HepG2 (cell line): ENCODE data around the gene CAPN10. TPM values are rescaled to one million over a fixed set of nuclear protein-coding genes. Genes with fewer than 3 reads are reported as not detected.

Experiments
- ATAC-seq: fragments of 200-7000 bp; cut with Tn5 transposase; 3 replicates; pipeline ENCODE4 v1.9.1; 2020; ENCODE audit warnings: mild to moderate bottlenecking, moderate library complexity
- BruUV-seq: library from RNA; stranded (reverse); fragments of 400-500 nt; replicated peaks from 2 replicates; lab custom pipeline; 2021; lab: Mats Ljungman, UMichigan
- CTCF ChIA-PET: fragments of 300-600 bp; formaldehyde crosslinking; extraction: SDS; loops from one replicate; lab custom pipeline; 2021; ENCODE audit warnings: low total read pairs, inconsistent platforms, low intra/inter-chr PET ratio; lab: Yijun Ruan, JAX
- POLR2A ChIA-PET: fragments of 350-600 bp; sonication (Branson Sonifier 250); formaldehyde crosslinking; loops from one replicate; lab custom pipeline; 2020; ENCODE audit warnings: antibody characterized with exemption, inconsistent platforms; lab: Yijun Ruan, JAX
- DNase-seq: peaks from one replicate; pipeline ENCODE4 v3.0.0-alpha.2; 2015; ENCODE audit warnings: low spot score
- FAIRE-seq: peaks from 3 replicates; lab custom pipeline; 2011; peaks lifted over from hg19 to GRCh38; lab: Jason Lieb, UNC
- H2AFZ ChIP-seq: one replicate; pipeline ENCODE4 v1.6.1; 2011; ENCODE audit warnings: low read length, inconsistent platforms
- H3K27ac ChIP-seq: fragments of 300-600 bp; 3 replicates; pipeline ENCODE4 v1.8.0; 2011; ENCODE audit warnings: mixed run types, mild to moderate bottlenecking, mixed read lengths, low read length, inconsistent platforms; ENCODE audit not compliant: insufficient read depth; ENCODE audit errors: extremely low read length
- H3K27me3 ChIP-seq, 2 experiments: fragments of 200-600 bp in 1 of 2; 2 replicates in 1 of 2; 3 replicates in 1 of 2; pipeline versions ENCODE4 v1.6.0 to v1.8.0; 2011; ENCODE audit warnings: low read length in 2 of 2, mild to moderate bottlenecking in 2 of 2, moderate library complexity in 2 of 2, inconsistent platforms in 1 of 2; ENCODE audit not compliant: insufficient read depth in 2 of 2, control insufficient read depth in 1 of 2
- H3K36me3 ChIP-seq, 2 experiments: fragments of 200-600 bp in 1 of 2; replicated peaks in 1 of 2; 2 replicates in 1 of 2; 3 replicates in 1 of 2; pipeline versions ENCODE4 v1.5.1 to v1.8.0; 2011; ENCODE audit warnings: low read length in 2 of 2, inconsistent platforms in 1 of 2; ENCODE audit not compliant: insufficient read depth in 2 of 2, control insufficient read depth in 1 of 2
- H3K4me1 ChIP-seq: 2 replicates; pipeline ENCODE4 v1.5.1; 2012; ENCODE audit warnings: low read length, inconsistent platforms; ENCODE audit not compliant: insufficient read depth
- H3K4me2 ChIP-seq: 2 replicates; pipeline ENCODE4 v1.6.0; 2011; ENCODE audit warnings: low read depth, low read length, inconsistent platforms
- H3K4me3 ChIP-seq, 3 experiments: fragments of 200-600 bp in 1 of 3; sonication (generic), shearing (Covaris generic) in 1 of 3; replicated peaks in 1 of 3; 2 replicates each; pipeline ENCODE4 v1.5.1; 2011 to 2016; ENCODE audit warnings: low read length in 3 of 3, inconsistent platforms in 2 of 3, low read depth in 2 of 3, mild to moderate bottlenecking in 2 of 3, control low read depth in 1 of 3, mixed read lengths in 1 of 3; ENCODE audit not compliant: insufficient read depth in 1 of 3
- H3K79me2 ChIP-seq: one replicate; pipeline ENCODE4 v1.6.1; 2011; ENCODE audit warnings: low read length, inconsistent platforms; ENCODE audit not compliant: insufficient read depth
- H3K9ac ChIP-seq: 2 replicates; pipeline ENCODE4 v1.6.0; 2011; ENCODE audit warnings: mild to moderate bottlenecking, low read depth, low read length, inconsistent platforms; ENCODE audit not compliant: insufficient read depth
- H3K9me3 ChIP-seq: 2 replicates; pipeline ENCODE4 v1.5.1; 2012; ENCODE audit warnings: mild to moderate bottlenecking, low read length
- H4K20me1 ChIP-seq: 2 replicates; pipeline ENCODE4 v1.6.0; 2011; ENCODE audit warnings: inconsistent platforms, mild to moderate bottlenecking, low read length, moderate library complexity; ENCODE audit not compliant: insufficient read depth
- AGO2 ChIP-seq: fragments of 200-400 bp; formaldehyde crosslinking; optimal IDR thresholded peaks from 2 replicates; pipeline ENCODE3; 2017; ENCODE audit warnings: mild to moderate bottlenecking, low read depth, low read length, moderate library complexity
- GPN1 ChIP-seq: sonication (generic); formaldehyde crosslinking; IDR thresholded peaks from 2 replicates; pipeline ENCODE4 v1.5.1; 2020; ENCODE audit warnings: missing genetic modification reagents, borderline replicate concordance
- MEF2D ChIP-seq: sonication (generic); formaldehyde crosslinking; IDR thresholded peaks from 2 replicates; pipeline ENCODE4 v1.5.1; 2020; ENCODE audit warnings: mild to moderate bottlenecking, missing genetic modification reagents
- MYC ChIP-seq: sonication (generic); formaldehyde crosslinking; IDR thresholded peaks from 2 replicates; pipeline ENCODE4 v1.9.0; 2021; ENCODE audit warnings: missing genetic modification reagents, borderline replicate concordance
- NFKB2 ChIP-seq: sonication (generic); formaldehyde crosslinking; IDR thresholded peaks from 2 replicates; pipeline ENCODE4 v1.4.0; 2020; ENCODE audit warnings: missing genetic modification reagents, borderline replicate concordance
- PPARG ChIP-seq: conservative IDR thresholded peaks from 2 replicates; pipeline ENCODE4 v1.6.1; 2016; ENCODE audit warnings: missing biosample characterization, missing genetic modification reagents
- SALL2 ChIP-seq: sonication (generic); formaldehyde crosslinking; IDR thresholded peaks from 2 replicates; pipeline ENCODE4 v1.8.1; 2023; ENCODE audit warnings: mild to moderate bottlenecking, missing genetic modification reagents, inconsistent platforms
- U2AF2 ChIP-seq: fragments of 200-400 bp; formaldehyde crosslinking; IDR thresholded peaks from 2 replicates; pipeline ENCODE4 v1.6.1; 2017; ENCODE audit warnings: low read depth, mild to moderate bottlenecking, low read length
- ZBTB7B ChIP-seq: sonication (generic); formaldehyde crosslinking; IDR thresholded peaks from 2 replicates; pipeline ENCODE4 v1.4.0; 2020; ENCODE audit warnings: missing genetic modification reagents
- ZKSCAN5 ChIP-seq: sonication (generic); formaldehyde crosslinking; IDR thresholded peaks from 2 replicates; pipeline ENCODE4 v1.5.1; 2020; ENCODE audit warnings: mild to moderate bottlenecking, missing genetic modification reagents
- WGBS: methylation state at CpG from one replicate; pipeline ENCODE4 v1.1.6; 2017; ENCODE audit warnings: low lambda C conversion rate; 5-methylcytosine and 5-hydroxymethylcytosine counted together
- in situ Hi-C: cut with HindIII; loops from 2 replicates; pipeline ENCODE4 v1.10.0; 2017; ENCODE audit warnings: low pct_unique_long_range_greater_than_20kb; ENCODE audit not compliant: extremely low pct_ligation_motif_present
- intact Hi-C: fragments of 100-400 bp; cut with micrococcal nuclease; formaldehyde crosslinking; loops from one replicate; pipeline ENCODE4 v1.10.0; 2022; ENCODE audit not compliant: unreplicated experiment
- polyA plus RNA-seq, 8 experiments: library from polyadenylated mRNA; depleted of rRNA in 3 of 8; stranded (reverse) in 7 of 8; unstranded in 1 of 8; fragments of >200 nt; fragmentation: Illumina TruSeq in 4 of 8; extraction: Trizol in 4 of 8; gene quantifications; 2 replicates each; pipeline versions ENCODE4 v1.2.1 to v1.2.3, GENCODE V29; 2011 to 2016; ENCODE audit warnings: low read depth in 4 of 8, missing spikeins in 1 of 8, mixed read lengths in 1 of 8; ENCODE audit not compliant: insufficient read depth in 1 of 8
- total RNA-seq, 5 experiments: library from RNA; depleted of rRNA; stranded (reverse); fragments of >200 nt; fragmentation: Illumina TruSeq; extraction: Trizol; gene quantifications; 2 replicates each; pipeline ENCODE4 v1.2.3, GENCODE V29; 2016; ENCODE audit warnings: low read depth in 1 of 5

Gene CAPN10
- total and polyA plus RNA-seq, 2 of the 13 experiments (the other 11 are each of a cell fraction or from before 2014, with no cell fraction given) = 27.6 to 32.4 TPM

GRCh38 chr2:240593703-240594451 is 7.3 kb downstream of the CAPN10 start:
- Histone ChIP-seq H3K36me3 (peaks cover 25 to 45% of the 10 kb centered on the region in 2 experiments), H3K9me3 (no peaks in the 10 kb centered on the region), H3K9ac (no peak overlapping the region), H4K20me1 (no peaks in the 10 kb centered on the region), H3K4me3 (no peak overlapping the region), H3K79me2 (peaks cover 13% of the 10 kb centered on the region), H3K4me2 (no peak overlapping the region), H3K27me3 (no peaks in the 10 kb centered on the region), H3K27ac (no peak overlapping the region), H3K4me1 (peaks cover 36% of the 10 kb centered on the region), H2AFZ (no peak overlapping the region)
- in situ Hi-C loops = no loop called here
- intact Hi-C loops = no loop called here
- 98% methylated on average over 10 of the region's 19 CpGs for WGBS
- TF ChIP-seq SALL2 (CRISPR knock-in tag) (no peak), U2AF2 (no peak), PPARG (no peak), MYC (CRISPR knock-in tag) (0 out of 2 replicates have a peak, but pooled peaks have one; percentile 20), ZKSCAN5 (CRISPR knock-in tag) (no peak), AGO2 (peak; percentile 10), NFKB2 (peak; percentile 33; the same call in 1 of the 2 replicates), ZBTB7B (no peak), GPN1 (CRISPR knock-in tag) (no peak), MEF2D (CRISPR knock-in tag) (no peak)
- FAIRE-seq (no peak), DNase-seq (no peak), ATAC-seq (no peak)
- CTCF ChIA-PET = no interaction called here
- no TSS peak for BruUV-seq
- POLR2A ChIA-PET = interaction anchor here (0.7 to 1.1 kb wide), 2 partner anchors 10 to 12 kb away, joined by 3 to 4 read pairs; no protein-coding TSS in a partner anchor
